ENCODE results near the gene DDN.

DNA sequence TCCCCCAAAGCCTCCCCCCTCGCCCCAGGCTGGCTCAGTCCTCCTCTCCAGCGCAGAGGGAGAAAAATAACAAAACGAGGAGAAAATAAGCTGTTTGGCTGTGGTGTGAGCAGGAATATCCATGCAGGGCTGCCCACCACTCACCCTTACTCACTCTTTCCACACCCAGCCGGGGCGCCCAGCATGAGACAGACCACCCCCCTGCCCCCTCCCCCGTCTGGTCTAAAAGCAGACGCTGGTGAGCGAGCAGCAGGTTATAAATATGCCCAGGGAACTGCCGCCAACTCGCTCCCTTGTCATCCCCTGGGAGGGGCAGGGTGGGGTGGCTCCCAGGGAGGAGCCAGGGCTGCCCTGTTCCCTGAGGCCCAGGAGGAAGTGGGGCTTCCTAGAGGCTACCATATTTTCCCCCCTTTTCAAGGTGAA lies 13.7 kb downstream of the DDN start:
- no peak for TF ChIP-seq POLR2A (IDR thresholded peaks at IDR 0.05; ENCODE audit: low read depth, low read length)
- TF ChIP-seq, protein P1, sequence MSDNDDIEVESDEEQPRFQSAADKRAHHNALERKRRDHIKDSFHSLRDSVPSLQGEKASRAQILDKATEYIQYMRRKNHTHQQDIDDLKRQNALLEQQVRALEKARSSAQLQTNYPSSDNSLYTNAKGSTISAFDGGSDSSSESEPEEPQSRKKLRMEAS (IDR thresholded peaks at IDR 0.05; ENCODE audit: insufficient read depth, insufficient read length): no peak
- TF ChIP-seq, protein P2, sequence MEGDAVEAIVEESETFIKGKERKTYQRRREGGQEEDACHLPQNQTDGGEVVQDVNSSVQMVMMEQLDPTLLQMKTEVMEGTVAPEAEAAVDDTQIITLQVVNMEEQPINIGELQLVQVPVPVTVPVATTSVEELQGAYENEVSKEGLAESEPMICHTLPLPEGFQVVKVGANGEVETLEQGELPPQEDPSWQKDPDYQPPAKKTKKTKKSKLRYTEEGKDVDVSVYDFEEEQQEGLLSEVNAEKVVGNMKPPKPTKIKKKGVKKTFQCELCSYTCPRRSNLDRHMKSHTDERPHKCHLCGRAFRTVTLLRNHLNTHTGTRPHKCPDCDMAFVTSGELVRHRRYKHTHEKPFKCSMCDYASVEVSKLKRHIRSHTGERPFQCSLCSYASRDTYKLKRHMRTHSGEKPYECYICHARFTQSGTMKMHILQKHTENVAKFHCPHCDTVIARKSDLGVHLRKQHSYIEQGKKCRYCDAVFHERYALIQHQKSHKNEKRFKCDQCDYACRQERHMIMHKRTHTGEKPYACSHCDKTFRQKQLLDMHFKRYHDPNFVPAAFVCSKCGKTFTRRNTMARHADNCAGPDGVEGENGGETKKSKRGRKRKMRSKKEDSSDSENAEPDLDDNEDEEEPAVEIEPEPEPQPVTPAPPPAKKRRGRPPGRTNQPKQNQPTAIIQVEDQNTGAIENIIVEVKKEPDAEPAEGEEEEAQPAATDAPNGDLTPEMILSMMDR (IDR thresholded peaks at IDR 0.05; ENCODE audit: extremely low read depth in 1 of 2, insufficient read depth in 1 of 2, low read depth in 1 of 2, low read length in 2 of 2): no peak
- TF ChIP-seq POLR2AphosphoS5 (IDR thresholded peaks at IDR 0.05; ENCODE audit: insufficient read depth, low read depth, low read length): no peak

Measured in endothelial cell of umbilical vein (primary cell).